ENCODE results near the gene PTH1R.

DNA sequence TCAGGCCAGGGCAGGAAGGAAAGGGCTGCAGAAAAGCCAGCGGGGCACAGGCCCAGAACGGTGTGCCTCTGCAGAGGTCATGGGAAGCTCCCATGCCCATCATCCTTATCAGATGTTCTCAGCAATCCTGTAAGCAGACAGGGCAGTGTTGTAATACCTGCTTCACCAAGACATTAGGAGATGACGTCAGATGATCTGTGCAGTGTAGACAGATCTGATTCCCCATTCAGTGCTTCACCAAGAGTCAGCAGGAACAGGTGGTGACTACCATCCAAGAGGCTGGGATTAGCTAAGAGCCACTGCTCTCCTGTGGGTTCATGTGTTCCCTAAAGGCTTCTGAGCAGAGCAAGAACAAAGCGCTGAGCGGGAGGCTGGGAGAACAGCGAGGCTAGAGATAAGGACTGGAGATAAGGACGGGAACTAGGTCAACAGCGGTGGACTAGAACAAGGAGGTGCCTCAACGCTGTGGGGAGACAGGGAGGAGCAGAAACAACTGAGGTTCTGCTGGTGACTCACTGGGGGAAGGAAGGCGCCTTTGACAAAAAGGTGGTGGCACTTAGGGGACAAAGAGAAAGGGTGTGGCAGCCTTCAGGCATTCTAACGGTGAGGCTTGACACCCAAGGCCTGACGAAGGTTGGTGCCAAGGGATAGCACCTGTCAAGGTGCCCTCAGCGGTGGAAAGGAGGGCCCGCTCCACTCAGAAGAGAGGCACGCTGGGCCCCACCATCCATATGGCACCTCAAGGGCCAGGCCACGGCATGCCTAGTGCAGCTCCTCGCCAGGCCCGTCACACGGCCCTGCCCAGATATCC, 70.7 kb downstream of the PTH1R start:
- TF ChIP-seq, protein P1, sequence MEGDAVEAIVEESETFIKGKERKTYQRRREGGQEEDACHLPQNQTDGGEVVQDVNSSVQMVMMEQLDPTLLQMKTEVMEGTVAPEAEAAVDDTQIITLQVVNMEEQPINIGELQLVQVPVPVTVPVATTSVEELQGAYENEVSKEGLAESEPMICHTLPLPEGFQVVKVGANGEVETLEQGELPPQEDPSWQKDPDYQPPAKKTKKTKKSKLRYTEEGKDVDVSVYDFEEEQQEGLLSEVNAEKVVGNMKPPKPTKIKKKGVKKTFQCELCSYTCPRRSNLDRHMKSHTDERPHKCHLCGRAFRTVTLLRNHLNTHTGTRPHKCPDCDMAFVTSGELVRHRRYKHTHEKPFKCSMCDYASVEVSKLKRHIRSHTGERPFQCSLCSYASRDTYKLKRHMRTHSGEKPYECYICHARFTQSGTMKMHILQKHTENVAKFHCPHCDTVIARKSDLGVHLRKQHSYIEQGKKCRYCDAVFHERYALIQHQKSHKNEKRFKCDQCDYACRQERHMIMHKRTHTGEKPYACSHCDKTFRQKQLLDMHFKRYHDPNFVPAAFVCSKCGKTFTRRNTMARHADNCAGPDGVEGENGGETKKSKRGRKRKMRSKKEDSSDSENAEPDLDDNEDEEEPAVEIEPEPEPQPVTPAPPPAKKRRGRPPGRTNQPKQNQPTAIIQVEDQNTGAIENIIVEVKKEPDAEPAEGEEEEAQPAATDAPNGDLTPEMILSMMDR (IDR thresholded peaks at IDR 0.05; ENCODE audit: low read depth, low read length, poor library complexity, severe bottlenecking): no peak
- no peak for TF ChIP-seq EZH2phosphoT487 (IDR thresholded peaks at IDR 0.05; ENCODE audit: borderline replicate concordance, low read length)
